ENCODE measurements around the gene F2RL3.

The F2RL3 gene

GRCh38 chr19:16875584-16876555 is 12.9 kb upstream of the F2RL3 start:
- DNase-seq: no peak

GRCh38 chr19:16876904-16877361 is 11.9 kb upstream of the F2RL3 start:
- DNase-seq: no peak

- DNase-seq: no peak
Measured at GRCh38 chr19:16877581-16877980, 11.2 kb upstream of the F2RL3 start.

- DNase-seq: no peak
Measured at GRCh38 chr19:16878181-16878965, 10.4 kb upstream of the F2RL3 start.

GRCh38 chr19:16880884-16881554 is 7.8 kb upstream of the F2RL3 start:
- no peak for DNase-seq

GRCh38 chr19:16882146-16882545 is 6.7 kb upstream of the F2RL3 start:
- DNase-seq: no peak

GRCh38 chr19:16883522-16883921 is 5.3 kb upstream of the F2RL3 start:
- no peak for DNase-seq

- DNase-seq: no peak
Measured at GRCh38 chr19:16885166-16885565, 3.6 kb upstream of the F2RL3 start.

GRCh38 chr19:16886305-16886880 is 2.4 kb upstream of the F2RL3 start:
- DNase-seq: no peak

GRCh38 chr19:16887353-16888265 is 1.2 kb upstream of the F2RL3 start:
- no peak for DNase-seq

- DNase-seq: no peak
Measured at GRCh38 chr19:16889366-16889882, 625 bp downstream of the F2RL3 start.

GRCh38 chr19:16889883-16890460 is 1.2 kb downstream of the F2RL3 start:
- DNase-seq: no peak

GRCh38 chr19:16890461-16891184 is 1.8 kb downstream of the F2RL3 start:
- no peak for DNase-seq

GRCh38 chr19:16891696-16892382 is 3.0 kb downstream of the F2RL3 start:
- no peak for DNase-seq

GRCh38 chr19:16892436-16892835 is 3.6 kb downstream of the F2RL3 start:
- no peak for DNase-seq

GRCh38 chr19:16892868-16893685 is 4.3 kb downstream of the F2RL3 start:
- DNase-seq: no peak

- DNase-seq: no peak
Measured at GRCh38 chr19:16893686-16893989, 4.8 kb downstream of the F2RL3 start.

GRCh38 chr19:16894080-16894479 is 5.3 kb downstream of the F2RL3 start:
- no peak for DNase-seq
